Anterior cingulate cortex (tissue), 58 donors: ENCODE data around the gene KRTAP26-1.

Experiments
- DNase-seq, 58 donors: peaks; one replicate each; lab custom pipeline; 2025; lab: John Stamatoyannopoulos, UW

Gene KRTAP26-1

DNA sequence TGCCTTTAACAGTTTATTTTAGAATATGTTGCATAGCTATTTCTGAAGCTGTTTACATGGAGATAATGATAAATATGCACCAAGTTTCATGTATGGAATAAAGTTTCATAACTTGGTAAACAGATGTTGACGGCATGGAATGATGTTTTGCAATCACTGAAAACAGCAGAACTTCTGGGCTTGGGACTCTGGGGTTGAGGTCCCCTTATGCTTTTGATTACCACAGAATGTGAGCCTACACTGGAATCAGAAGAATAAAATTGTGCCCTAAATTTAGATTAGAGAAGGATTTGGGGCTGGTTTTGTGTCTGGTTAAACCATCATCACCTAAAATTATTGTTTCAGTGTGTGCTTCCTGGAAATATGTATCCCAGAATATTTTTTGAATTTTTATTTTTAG lies 48.5 kb downstream of the KRTAP26-1 start:
- no peak for DNase-seq

GRCh38 chr21:30271156-30271555 lies 49.0 kb downstream of the KRTAP26-1 start:
- no peak for DNase-seq

DNA sequence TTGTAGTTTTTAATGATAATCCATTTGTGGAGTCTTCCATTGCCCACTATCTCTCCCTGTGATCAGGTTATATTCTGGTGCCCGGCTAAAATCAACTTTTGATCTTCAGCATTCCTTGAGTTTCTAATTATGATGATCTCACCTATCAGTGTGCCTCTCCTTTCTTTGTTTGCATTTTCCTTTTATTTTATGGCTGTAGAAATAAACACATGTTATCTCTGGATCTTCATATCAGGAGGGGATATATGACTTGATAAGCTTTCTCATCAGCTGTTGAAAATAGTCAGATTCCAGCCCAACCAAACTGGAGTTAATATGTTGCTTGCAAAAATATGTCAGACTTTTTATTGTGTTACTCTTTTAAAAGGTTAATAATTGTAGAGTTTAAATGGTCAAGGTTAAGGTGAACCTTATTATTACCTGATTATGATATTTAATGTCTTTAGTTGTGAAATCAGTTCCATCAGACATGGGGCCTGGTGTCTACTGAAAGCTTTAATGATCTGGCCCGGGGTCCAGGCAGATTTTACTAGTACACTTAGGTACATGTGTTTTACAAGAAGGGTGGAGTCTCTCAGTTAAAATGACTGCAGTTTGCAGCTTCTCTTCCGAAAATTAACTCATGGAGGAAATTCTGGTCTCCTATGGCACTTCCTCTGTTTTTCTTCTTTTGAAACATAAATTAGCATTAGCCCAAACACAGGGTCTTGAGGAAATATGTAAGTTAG lies 50.1 kb downstream of the KRTAP26-1 start:
- DNase-seq: no peak
